ENCODE measurements around the gene NSUN3. TPM values are rescaled to one million over a fixed set of nuclear protein-coding genes. Genes with fewer than 3 reads are reported as not detected.

The NSUN3 gene
- total and polyA plus RNA-seq, 2 donors (not counting 1 experiment from before 2014, with no cell fraction given) = 6.5 to 25.7 TPM

DNA sequence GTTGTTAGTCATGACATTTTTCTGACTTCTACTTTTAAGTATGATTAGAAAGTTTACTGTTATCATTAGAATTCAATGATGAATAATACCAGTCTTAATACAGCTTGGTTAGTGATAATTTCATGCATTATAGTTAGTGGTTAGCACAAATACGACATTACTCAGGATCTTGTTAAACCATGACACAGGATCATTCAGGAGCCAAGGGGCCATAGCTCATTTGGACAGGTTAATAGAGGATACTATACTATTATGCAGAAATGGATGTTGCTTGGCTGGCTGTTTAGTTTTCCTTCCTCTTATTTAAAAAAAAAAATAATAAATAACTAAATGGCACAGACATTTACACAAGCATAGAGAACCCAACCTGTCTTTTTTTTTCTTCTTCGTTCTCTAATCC lies 55.5 kb downstream of the NSUN3 start:
- TF ChIP-seq, protein P1, sequence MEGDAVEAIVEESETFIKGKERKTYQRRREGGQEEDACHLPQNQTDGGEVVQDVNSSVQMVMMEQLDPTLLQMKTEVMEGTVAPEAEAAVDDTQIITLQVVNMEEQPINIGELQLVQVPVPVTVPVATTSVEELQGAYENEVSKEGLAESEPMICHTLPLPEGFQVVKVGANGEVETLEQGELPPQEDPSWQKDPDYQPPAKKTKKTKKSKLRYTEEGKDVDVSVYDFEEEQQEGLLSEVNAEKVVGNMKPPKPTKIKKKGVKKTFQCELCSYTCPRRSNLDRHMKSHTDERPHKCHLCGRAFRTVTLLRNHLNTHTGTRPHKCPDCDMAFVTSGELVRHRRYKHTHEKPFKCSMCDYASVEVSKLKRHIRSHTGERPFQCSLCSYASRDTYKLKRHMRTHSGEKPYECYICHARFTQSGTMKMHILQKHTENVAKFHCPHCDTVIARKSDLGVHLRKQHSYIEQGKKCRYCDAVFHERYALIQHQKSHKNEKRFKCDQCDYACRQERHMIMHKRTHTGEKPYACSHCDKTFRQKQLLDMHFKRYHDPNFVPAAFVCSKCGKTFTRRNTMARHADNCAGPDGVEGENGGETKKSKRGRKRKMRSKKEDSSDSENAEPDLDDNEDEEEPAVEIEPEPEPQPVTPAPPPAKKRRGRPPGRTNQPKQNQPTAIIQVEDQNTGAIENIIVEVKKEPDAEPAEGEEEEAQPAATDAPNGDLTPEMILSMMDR (IDR thresholded peaks at IDR 0.05) = no peak
- no peak for TF ChIP-seq EZH2 (IDR thresholded peaks at IDR 0.05; ENCODE audit: borderline replicate concordance, insufficient read depth, low read depth, low read length, poor library complexity, severe bottlenecking)
- intact Hi-C loops (cut with micrococcal nuclease) = no loop called here
- DNase-seq = no peak
- POLR2A ChIA-PET = no interaction called here
- H3K36me3 ChIP-seq (replicated peaks in 1 of 2; ENCODE audit: control extremely low read depth in 1 of 2, control insufficient read depth in 1 of 2, extremely low read depth in 1 of 2, insufficient read depth in 2 of 2, low read length in 1 of 2) = peaks cover 0 to 4% of the 10 kb centered on the region in 2 experiments
- no peak overlapping the region for H3K27ac Mint-ChIP-seq
- H3K4me3 Mint-ChIP-seq = no peak overlapping the region
- H3K4me2 ChIP-seq (replicated peaks; ENCODE audit: low read depth, low read length, poor library complexity, severe bottlenecking) = no peak overlapping the region
- H2AFZ ChIP-seq (ENCODE audit: insufficient read depth, low read depth, low read length, poor library complexity, severe bottlenecking) = no peak overlapping the region
- no peak overlapping the region for H3K27ac ChIP-seq (ENCODE audit: low read length in 2 of 2)
- H3K27me3 ChIP-seq (replicated peaks in 1 of 4; ENCODE audit: control extremely low read depth in 1 of 4, control insufficient read depth in 3 of 4, insufficient read depth in 4 of 4, low read length in 3 of 4) = no peaks in the 10 kb centered on the region
- WGBS (ENCODE audit: insufficient coverage) = 83% methylated on average over 1 of the region's 2 CpGs
- H3K4me3 ChIP-seq (ENCODE audit: control extremely low read depth in 1 of 5, extremely low read depth in 1 of 5, insufficient read depth in 1 of 5, low read depth in 2 of 5, low read length in 4 of 5) = no peak overlapping the region
- CTCF ChIA-PET = no interaction called here
- H3K4me1 ChIP-seq (ENCODE audit: control insufficient read depth in 2 of 2, insufficient read depth in 2 of 2, low read length in 2 of 2) = no peaks in the 10 kb centered on the region
- H3K9ac ChIP-seq (ENCODE audit: low read length) = no peak overlapping the region
- no peaks in the 10 kb centered on the region for H3K79me2 ChIP-seq (ENCODE audit: control insufficient read depth, insufficient read depth, low read length)
- no peaks in the 10 kb centered on the region for H4K20me1 ChIP-seq (ENCODE audit: control insufficient read depth, insufficient read depth, low read length, poor library complexity, severe bottlenecking)
- ATAC-seq (ENCODE audit: low read depth) = no peak
- no peaks in the 10 kb centered on the region for H3K4me1 Mint-ChIP-seq
- H3K9me3 Mint-ChIP-seq (ENCODE audit: insufficient read depth) = no peaks in the 10 kb centered on the region
- no peaks in the 10 kb centered on the region for H3K27me3 Mint-ChIP-seq
- H3K9me3 ChIP-seq (ENCODE audit: control extremely low read depth in 1 of 3, control insufficient read depth in 2 of 3, insufficient read depth in 1 of 3, low read length in 2 of 3) = no peaks in the 10 kb centered on the region

DNA sequence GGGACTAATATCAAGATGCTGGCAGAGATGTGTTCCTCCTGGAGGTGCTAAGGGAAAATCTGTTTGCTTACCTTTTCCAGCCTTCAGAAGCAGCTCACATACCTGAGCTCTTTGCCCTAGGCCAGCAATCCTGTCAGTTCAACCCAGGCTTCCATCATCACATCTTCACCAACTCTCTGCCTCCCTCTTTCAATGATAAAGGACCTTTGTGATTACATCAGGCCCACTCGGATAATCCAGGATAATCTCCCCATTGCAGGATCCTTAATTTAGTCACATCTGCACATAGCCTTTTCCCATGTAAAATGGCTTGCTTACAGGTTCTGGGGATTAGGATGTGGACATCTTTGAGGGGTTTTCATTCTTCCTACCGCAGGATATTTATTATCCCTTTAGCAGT lies 58.3 kb downstream of the NSUN3 start:
- no peak for ATAC-seq (ENCODE audit: low read depth)
- no peaks in the 10 kb centered on the region for H3K27me3 ChIP-seq (replicated peaks in 1 of 4; ENCODE audit: control extremely low read depth in 1 of 4, control insufficient read depth in 3 of 4, insufficient read depth in 4 of 4, low read length in 3 of 4)
- H3K4me1 ChIP-seq (ENCODE audit: control insufficient read depth in 2 of 2, insufficient read depth in 2 of 2, low read length in 2 of 2) = no peaks in the 10 kb centered on the region
- H3K79me2 ChIP-seq (ENCODE audit: control insufficient read depth, insufficient read depth, low read length) = no peaks in the 10 kb centered on the region
- POLR2A ChIA-PET = no interaction called here
- CTCF ChIA-PET = no interaction called here
- no peak overlapping the region for H3K27ac ChIP-seq (ENCODE audit: low read length in 2 of 2)
- no peak overlapping the region for H3K4me2 ChIP-seq (replicated peaks; ENCODE audit: low read depth, low read length, poor library complexity, severe bottlenecking)
- no peaks in the 10 kb centered on the region for H3K9me3 ChIP-seq (ENCODE audit: control extremely low read depth in 1 of 3, control insufficient read depth in 2 of 3, insufficient read depth in 1 of 3, low read length in 2 of 3)
- intact Hi-C loops (cut with micrococcal nuclease) = no loop called here
- no peak for TF ChIP-seq EZH2 (IDR thresholded peaks at IDR 0.05; ENCODE audit: borderline replicate concordance, insufficient read depth, low read depth, low read length, poor library complexity, severe bottlenecking)
- TF ChIP-seq, protein P1 (IDR thresholded peaks at IDR 0.05) = no peak
- no CpG with 5 or more reads among the region's 2 CpGs for WGBS (ENCODE audit: insufficient coverage)
- Mint-ChIP-seq H3K4me3 (no peak overlapping the region), H3K9me3 (ENCODE audit: insufficient read depth) (no peaks in the 10 kb centered on the region), H3K27me3 (no peaks in the 10 kb centered on the region), H3K27ac (no peak overlapping the region), H3K4me1 (no peaks in the 10 kb centered on the region)
- no peak overlapping the region for H2AFZ ChIP-seq (ENCODE audit: insufficient read depth, low read depth, low read length, poor library complexity, severe bottlenecking)
- DNase-seq = no peak
- H3K4me3 ChIP-seq (ENCODE audit: control extremely low read depth in 1 of 5, extremely low read depth in 1 of 5, insufficient read depth in 1 of 5, low read depth in 2 of 5, low read length in 4 of 5) = no peak overlapping the region
- H3K36me3 ChIP-seq (replicated peaks in 1 of 2; ENCODE audit: control extremely low read depth in 1 of 2, control insufficient read depth in 1 of 2, extremely low read depth in 1 of 2, insufficient read depth in 2 of 2, low read length in 1 of 2) = peaks cover 0 to 11% of the 10 kb centered on the region in 2 experiments
- no peak overlapping the region for H3K9ac ChIP-seq (ENCODE audit: low read length)
- H4K20me1 ChIP-seq (ENCODE audit: control insufficient read depth, insufficient read depth, low read length, poor library complexity, severe bottlenecking) = no peaks in the 10 kb centered on the region
